Ishikawa (cell line): Measurements from ENCODE around the gene SEPTIN6.

Experiments
- CEBPB ChIP-seq: IDR thresholded peaks from 2 replicates; pipeline ENCODE4 v1.6.1; 2012
- CREB1 ChIP-seq: IDR thresholded peaks from 2 replicates; pipeline ENCODE4 v1.6.1; 2012; ENCODE audit warnings: low read depth
- EGR1 ChIP-seq: IDR thresholded peaks from 2 replicates; pipeline ENCODE4 v1.6.1; 2012
- EP300 ChIP-seq: IDR thresholded peaks from 2 replicates; pipeline ENCODE4 v1.6.1; 2012; ENCODE audit warnings: borderline replicate concordance
- RAD21 ChIP-seq: IDR thresholded peaks from 2 replicates; pipeline ENCODE4 v1.6.1; 2012; ENCODE audit warnings: low read depth
- TCF12 ChIP-seq: IDR thresholded peaks from 2 replicates; pipeline ENCODE4 v1.6.1; 2012; ENCODE audit warnings: low read depth
- TEAD4 ChIP-seq: IDR thresholded peaks from 2 replicates; pipeline ENCODE4 v1.6.1; 2012
- USF1 ChIP-seq: IDR thresholded peaks from 2 replicates; pipeline ENCODE4 v1.6.1; 2012
- YY1 ChIP-seq: IDR thresholded peaks from 2 replicates; pipeline ENCODE4 v1.6.1; 2012; ENCODE audit warnings: low read depth

DNA sequence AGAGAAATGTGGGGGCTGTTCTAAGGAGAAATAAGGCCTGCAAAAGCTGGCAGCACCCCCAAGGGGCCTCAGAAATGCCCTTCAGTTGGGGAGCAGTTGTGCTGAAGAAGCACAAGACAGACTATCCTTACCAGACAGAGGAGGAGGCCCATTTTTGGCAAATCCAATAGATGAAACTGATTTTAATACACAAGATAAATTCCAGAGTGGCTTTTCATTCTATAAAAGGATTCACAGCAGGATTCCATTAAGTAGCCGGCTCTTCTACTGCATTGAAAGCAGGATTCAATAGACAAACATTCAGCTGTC lies 8.1 kb downstream of the SEPTIN6 start:
- TF ChIP-seq RAD21 (no peak), CEBPB (no peak), EGR1 (no peak), USF1 (no peak), TEAD4 (no peak), CREB1 (no peak), YY1 (no peak), EP300 (no peak), TCF12 (no peak)
